Stimulated activated CD4-positive, alpha-beta T cell treated with anti-CD3 and anti-CD28 coated beads, Interleukin-12 subunit alpha, Interleukin-12 subunit beta, amount 100 ng/mL, for 24 hours (primary cell): ENCODE results near the gene SETD7.

Source experiments
- DNase-seq, 2 experiments: peaks; one replicate each; pipeline ENCODE4 v3.0.0-alpha.2; 2020; ENCODE audit warnings: low read depth in 2 of 2

The SETD7 gene

GRCh38 chr4:139574641-139575040, 18.6 kb upstream of the SETD7 start:
- no peak for DNase-seq

- no peak for DNase-seq
Measured at GRCh38 chr4:139568206-139568955, 12.4 kb upstream of the SETD7 start.

- no peak for DNase-seq
Measured at GRCh38 chr4:139567159-139567870, 11.3 kb upstream of the SETD7 start.

- no peak for DNase-seq
Measured at GRCh38 chr4:139564502-139564901, 8.5 kb upstream of the SETD7 start.

GRCh38 chr4:139563515-139563914, 7.5 kb upstream of the SETD7 start:
- DNase-seq, result no peak

- DNase-seq, result no peak
Measured at GRCh38 chr4:139562839-139563238, 6.8 kb upstream of the SETD7 start.

GRCh38 chr4:139562067-139562684, 6.2 kb upstream of the SETD7 start:
- no peak for DNase-seq

GRCh38 chr4:139560406-139561104, 4.5 kb upstream of the SETD7 start:
- no peak for DNase-seq

GRCh38 chr4:139559687-139560086, 3.7 kb upstream of the SETD7 start:
- no peak for DNase-seq

- DNase-seq, result no peak
Measured at GRCh38 chr4:139559089-139559479, 3.1 kb upstream of the SETD7 start.

- no peak for DNase-seq
Measured at GRCh38 chr4:139558235-139559088, 2.4 kb upstream of the SETD7 start.

GRCh38 chr4:139557556-139558110, 1.6 kb upstream of the SETD7 start:
- DNase-seq, result no peak

GRCh38 chr4:139556724-139557555, 921 bp upstream of the SETD7 start:
- peak; percentile 16 to 34 for DNase-seq

- DNase-seq, result no peak
Measured at GRCh38 chr4:139555705-139556070, 331 bp downstream of the SETD7 start.

GRCh38 chr4:139554893-139555704, 920 bp downstream of the SETD7 start:
- peak; percentile 63 to 77 for DNase-seq

- no peak for DNase-seq
Measured at GRCh38 chr4:139554642-139554892, 1.5 kb downstream of the SETD7 start.

- no peak for DNase-seq
Measured at GRCh38 chr4:139553751-139554641, 2.0 kb downstream of the SETD7 start.

- DNase-seq, result no peak
Measured at GRCh38 chr4:139552517-139553307, 3.3 kb downstream of the SETD7 start.
